Fibroblast of the aortic adventitia (primary cell): ENCODE results near the gene HOXB4. TPM values are rescaled to one million over a fixed set of nuclear protein-coding genes. Genes with fewer than 3 reads are reported as not detected.

Source experiments
- DNase-seq: peaks from one replicate; pipeline ENCODE4 v3.0.0-alpha.2; 2010; ENCODE audit warnings: low read depth
- H3K4me3 ChIP-seq: 2 replicates; pipeline ENCODE4 v1.5.1; 2011; ENCODE audit warnings: low read depth, mild to moderate bottlenecking, control low read depth, low read length, moderate library complexity
- total RNA-seq: library from RNA; depleted of rRNA; stranded (reverse); fragments of >200 nt; gene quantifications from 2 replicates; pipeline ENCODE4 v1.2.3, GENCODE V29; 2012; ENCODE audit warnings: low replicate concordance
- TF ChIP-seq, protein P1 (sequence below): IDR thresholded peaks from 2 replicates; pipeline ENCODE4 v1.5.1; 2011; ENCODE audit warnings: mild to moderate bottlenecking, low read length, control low read depth, inconsistent platforms; ENCODE audit not compliant: insufficient read depth

HOXB4 gene
- total RNA-seq, 1 donor = 3.8 TPM

DNA sequence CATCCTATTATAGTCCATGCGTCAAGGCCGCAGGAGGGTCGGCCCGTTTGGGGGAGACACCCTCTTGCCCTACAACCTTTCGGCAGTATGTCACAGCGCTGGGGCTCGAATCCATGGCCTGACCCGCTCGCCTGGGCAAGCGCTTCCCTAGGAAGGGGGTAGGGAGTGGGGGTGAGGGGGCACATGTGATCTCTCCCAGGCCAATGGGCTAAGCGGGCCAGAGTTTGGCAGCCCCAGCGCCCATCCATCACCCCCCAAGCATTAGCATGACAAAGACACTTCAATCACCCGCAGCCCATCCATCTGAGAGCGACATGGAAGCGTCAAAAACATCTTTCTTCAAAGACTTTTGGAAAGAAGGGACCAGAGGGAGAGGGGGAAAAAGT lies 47.3 kb downstream of the HOXB4 start, which contains the start of gene HOXB1:
HOXB1 (minus strand) TSS at position 125 of the 386 bp plus-strand sequence; CDS start at position 18, 107 bp downstream.
- TF ChIP-seq, protein P1, sequence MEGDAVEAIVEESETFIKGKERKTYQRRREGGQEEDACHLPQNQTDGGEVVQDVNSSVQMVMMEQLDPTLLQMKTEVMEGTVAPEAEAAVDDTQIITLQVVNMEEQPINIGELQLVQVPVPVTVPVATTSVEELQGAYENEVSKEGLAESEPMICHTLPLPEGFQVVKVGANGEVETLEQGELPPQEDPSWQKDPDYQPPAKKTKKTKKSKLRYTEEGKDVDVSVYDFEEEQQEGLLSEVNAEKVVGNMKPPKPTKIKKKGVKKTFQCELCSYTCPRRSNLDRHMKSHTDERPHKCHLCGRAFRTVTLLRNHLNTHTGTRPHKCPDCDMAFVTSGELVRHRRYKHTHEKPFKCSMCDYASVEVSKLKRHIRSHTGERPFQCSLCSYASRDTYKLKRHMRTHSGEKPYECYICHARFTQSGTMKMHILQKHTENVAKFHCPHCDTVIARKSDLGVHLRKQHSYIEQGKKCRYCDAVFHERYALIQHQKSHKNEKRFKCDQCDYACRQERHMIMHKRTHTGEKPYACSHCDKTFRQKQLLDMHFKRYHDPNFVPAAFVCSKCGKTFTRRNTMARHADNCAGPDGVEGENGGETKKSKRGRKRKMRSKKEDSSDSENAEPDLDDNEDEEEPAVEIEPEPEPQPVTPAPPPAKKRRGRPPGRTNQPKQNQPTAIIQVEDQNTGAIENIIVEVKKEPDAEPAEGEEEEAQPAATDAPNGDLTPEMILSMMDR = no peak
- H3K4me3 ChIP-seq = no peak within 1 kb of the TSS
- DNase-seq = no peak

DNA sequence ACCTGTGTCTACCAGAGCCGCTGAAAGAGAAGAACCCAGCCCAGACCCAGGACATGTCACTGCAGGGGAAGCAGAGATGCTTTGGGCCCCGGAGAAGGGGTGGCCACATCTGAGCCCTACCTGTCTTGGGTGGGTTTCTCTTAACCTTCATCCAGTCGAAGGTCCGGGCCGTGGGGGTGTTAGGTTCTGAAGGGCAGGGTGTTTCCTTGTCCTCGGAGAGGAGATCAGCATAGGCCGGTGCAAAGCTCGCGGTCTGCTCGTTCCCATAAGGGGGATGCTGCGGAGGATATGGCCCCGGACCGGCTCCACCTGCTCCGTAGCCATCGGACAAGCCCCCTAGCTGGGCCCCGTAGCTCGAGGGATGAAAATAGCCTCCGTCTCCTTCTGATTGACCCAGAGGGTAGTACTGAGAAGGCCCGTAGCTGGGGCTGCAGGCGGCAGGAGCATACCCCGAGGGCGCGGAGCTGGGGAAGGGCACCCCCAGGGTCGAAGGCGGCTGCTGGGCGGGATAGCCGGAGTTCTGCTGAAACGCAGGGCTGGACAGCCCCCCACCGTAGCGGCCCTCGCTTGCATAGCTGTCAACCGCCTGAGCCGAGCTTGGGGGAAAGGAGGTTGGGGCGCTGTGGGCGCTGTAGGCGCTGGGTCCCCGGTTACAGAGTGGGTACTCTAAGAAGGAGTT lies 47.8 kb downstream of the HOXB4 start:
- no peak overlapping the region for H3K4me3 ChIP-seq
- TF ChIP-seq, protein P1 = no peak
- no peak for DNase-seq

DNA sequence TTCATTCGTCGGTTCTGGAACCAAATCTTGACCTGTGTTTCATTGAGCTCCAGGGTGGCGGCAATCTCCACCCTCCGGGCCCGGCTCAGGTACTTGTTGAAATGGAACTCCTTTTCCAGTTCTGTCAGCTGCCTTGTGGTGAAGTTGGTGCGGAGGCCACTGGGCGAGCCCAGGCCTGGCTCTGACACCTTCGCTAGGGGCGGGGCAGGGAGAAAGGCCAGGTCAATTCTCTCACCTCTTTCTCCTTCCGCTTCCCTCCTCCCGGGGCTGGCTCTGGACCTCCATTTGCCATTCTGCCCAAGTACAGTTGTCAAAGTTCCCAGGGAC lies 48.5 kb downstream of the HOXB4 start:
- no peak for DNase-seq
- TF ChIP-seq, protein P1 = no peak
- H3K4me3 ChIP-seq = no peak overlapping the region

DNA sequence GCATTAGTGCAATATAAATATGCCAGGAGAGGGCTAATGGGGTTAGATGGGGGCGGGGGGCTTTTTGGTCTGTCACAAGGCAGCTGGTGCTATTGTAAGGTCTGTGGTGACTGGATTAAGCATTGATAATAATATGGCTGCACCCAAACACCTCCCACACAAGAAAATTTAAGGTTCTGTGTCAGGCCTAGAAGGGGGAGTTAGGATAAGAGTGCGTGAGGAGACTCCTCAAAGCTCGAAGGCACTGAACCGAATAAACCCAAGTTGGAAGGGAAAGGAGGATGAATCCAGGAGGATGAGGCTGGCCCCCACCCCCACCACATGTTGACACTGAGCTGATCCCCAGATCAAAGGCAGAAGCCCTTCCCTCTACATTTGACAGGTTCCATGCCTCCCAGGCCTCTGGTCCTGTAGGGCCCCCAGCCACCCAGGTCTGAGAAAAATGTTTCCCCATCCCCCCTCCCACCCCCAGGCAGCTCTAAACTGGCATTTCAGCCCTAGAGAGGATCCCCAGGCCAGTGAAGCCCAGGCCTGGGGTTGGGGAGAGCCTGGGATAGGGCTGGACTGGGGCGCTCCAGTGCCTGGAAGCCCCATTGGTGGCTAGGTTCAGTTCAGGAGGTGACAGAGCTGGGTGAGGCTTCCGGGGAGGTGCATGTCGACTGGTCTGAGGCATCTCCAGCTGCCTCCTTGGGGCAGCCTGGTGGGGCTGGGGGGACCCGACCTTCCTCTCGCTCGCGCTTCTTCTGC lies 49.0 kb downstream of the HOXB4 start:
- no peak for DNase-seq
- TF ChIP-seq, protein P1 = no peak
- no peak overlapping the region for H3K4me3 ChIP-seq

DNA sequence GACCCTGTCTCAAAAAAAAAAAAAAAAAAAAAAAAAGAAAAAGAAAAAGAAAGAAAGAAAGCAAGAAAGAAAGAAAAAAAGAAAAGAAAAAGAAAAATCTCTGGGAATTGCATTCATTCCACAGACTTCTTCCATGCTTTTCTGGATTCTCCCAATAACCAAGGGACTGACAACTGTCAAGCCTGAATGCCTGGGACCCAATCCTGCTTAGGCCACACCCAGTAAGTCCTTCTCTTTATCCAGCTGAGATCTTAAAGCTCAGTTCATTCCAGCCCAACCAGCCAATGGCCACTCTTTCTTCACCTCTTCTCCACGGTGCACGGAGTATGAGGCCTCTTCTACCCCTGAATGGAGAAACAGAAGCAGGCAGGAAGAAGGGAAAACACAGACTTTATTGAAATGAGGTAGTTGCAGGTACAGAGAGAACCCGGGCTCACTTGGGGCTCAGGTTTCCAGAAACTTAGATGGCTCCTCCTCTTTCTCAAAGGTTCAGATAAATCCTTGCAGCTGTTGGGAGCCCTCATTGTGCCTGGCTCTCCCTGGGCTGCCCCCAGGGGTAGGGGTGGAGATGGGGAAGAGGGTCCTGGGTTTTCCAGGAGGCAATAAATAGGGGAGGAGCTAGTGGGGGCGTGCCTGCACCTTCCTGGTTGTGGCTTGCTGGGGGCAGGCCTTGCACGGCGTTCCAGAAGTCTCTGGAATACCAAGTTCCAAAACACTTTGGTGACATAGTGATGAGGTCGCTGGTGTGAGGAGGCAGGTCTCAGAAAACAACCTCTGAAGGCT lies 49.8 kb downstream of the HOXB4 start:
- TF ChIP-seq, protein P1 = no peak
- no peak overlapping the region for H3K4me3 ChIP-seq
- DNase-seq = no peak

DNA sequence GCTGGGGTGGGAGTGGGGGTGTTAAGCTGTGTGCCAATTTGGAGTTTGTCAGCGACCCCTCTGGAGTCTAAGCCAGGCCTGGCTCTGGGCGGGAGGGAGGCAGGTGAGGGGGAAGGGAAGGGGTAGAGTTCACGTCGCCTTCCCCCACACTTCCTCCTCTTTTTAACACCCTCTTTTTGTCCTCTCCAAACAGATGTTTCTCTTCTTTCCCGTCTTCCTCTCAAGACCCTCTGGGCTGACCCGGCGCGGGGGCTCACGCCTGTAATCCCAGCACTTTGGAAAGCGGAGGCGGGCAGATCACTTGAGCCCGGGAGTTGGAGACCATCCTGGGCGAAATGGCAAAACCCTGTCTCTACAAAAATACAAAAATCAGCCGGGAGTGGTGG lies 50.6 kb downstream of the HOXB4 start:
- DNase-seq = no peak
- TF ChIP-seq, protein P1 = no peak
- no peak overlapping the region for H3K4me3 ChIP-seq
